IPS-15b (cell line): ENCODE results near the gene KANSL1.
A peak's percentile ranks its signal among the peaks of the same experiment; 100 is the strongest.
"Not testable (repeated sequence)": the region's sequence is repeated elsewhere in the genome, so short reads cannot be mapped to it uniquely, and the experiment has no call there.

Experiments
- H3K27me3 ChIP-seq: one replicate; pipeline ENCODE4 v1.6.1; 2013; ENCODE audit warnings: low read length; ENCODE audit not compliant: control insufficient read depth, insufficient read depth
- H3K36me3 ChIP-seq: one replicate; pipeline ENCODE4 v1.6.1; 2013; ENCODE audit warnings: low read length; ENCODE audit not compliant: control insufficient read depth, insufficient read depth
- H3K4me1 ChIP-seq: one replicate; pipeline ENCODE4 v1.6.1; 2013; ENCODE audit warnings: mild to moderate bottlenecking, low read length; ENCODE audit not compliant: control insufficient read depth, insufficient read depth
- H3K4me3 ChIP-seq: one replicate; pipeline ENCODE4 v1.5.1; 2013; ENCODE audit warnings: low read depth, low read length
- H3K9ac ChIP-seq: one replicate; pipeline ENCODE4 v1.6.1; 2013; ENCODE audit warnings: low read depth, mild to moderate bottlenecking, low read length
- H3K9me3 ChIP-seq: one replicate; pipeline ENCODE4 v1.6.1; 2013; ENCODE audit warnings: mild to moderate bottlenecking, low read length; ENCODE audit not compliant: control insufficient read depth, insufficient read depth

KANSL1 gene

GRCh38 chr17:46193151-46193625 lies at the start of gene KANSL1:
TSS of gene KANSL1 (minus strand) at chr17:46193429. CDS start at chr17:46172143, 21,286 bp downstream.
- Histone ChIP-seq H3K27me3 (no peaks in the 10 kb centered on the region), H3K4me1 (peaks cover 24% of the 10 kb centered on the region), H3K9me3 (no peaks in the 10 kb centered on the region), H3K36me3 (no peaks in the 10 kb centered on the region), H3K4me3 (peak within 1 kb of the TSS; percentile 95), H3K9ac (peak within 1 kb of the TSS; percentile 93)

GRCh38 chr17:46231359-46231758 lies 38.1 kb upstream of the KANSL1 start:
- not testable (repeated sequence) for H3K36me3 ChIP-seq, H3K9ac ChIP-seq, H3K27me3 ChIP-seq, H3K4me3 ChIP-seq, H3K4me1 ChIP-seq, H3K9me3 ChIP-seq

GRCh38 chr17:46225274-46225794 lies 32.1 kb upstream of the KANSL1 start:
- not testable (repeated sequence) for H3K9ac ChIP-seq, H3K36me3 ChIP-seq, H3K9me3 ChIP-seq, H3K27me3 ChIP-seq, H3K4me1 ChIP-seq
- H3K4me3 ChIP-seq = peak overlapping the region; percentile 24

- peak overlapping the region; percentile 24 for H3K4me3 ChIP-seq
- H3K9me3 ChIP-seq, H3K4me1 ChIP-seq, H3K36me3 ChIP-seq, H3K9ac ChIP-seq, H3K27me3 ChIP-seq: not testable (repeated sequence)
These were observed 31.6 kb upstream of the KANSL1 start for GRCh38 chr17:46224864-46225263.

GRCh38 chr17:46223041-46223440 lies 29.8 kb upstream of the KANSL1 start:
- not testable (repeated sequence) for H3K36me3 ChIP-seq, H3K4me3 ChIP-seq, H3K4me1 ChIP-seq, H3K27me3 ChIP-seq, H3K9ac ChIP-seq, H3K9me3 ChIP-seq

GRCh38 chr17:46216682-46217081 lies 23.5 kb upstream of the KANSL1 start:
- H3K27me3 ChIP-seq = no peaks in the 10 kb centered on the region
- H3K9me3 ChIP-seq = no peaks in the 10 kb centered on the region
- H3K4me3 ChIP-seq = no peak overlapping the region
- H3K9ac ChIP-seq = no peak overlapping the region
- H3K4me1 ChIP-seq = no peaks in the 10 kb centered on the region
- peaks cover 9% of the 10 kb centered on the region for H3K36me3 ChIP-seq

- peaks cover 7% of the 10 kb centered on the region for H3K36me3 ChIP-seq
- H3K4me3 ChIP-seq = no peak overlapping the region
- no peaks in the 10 kb centered on the region for H3K9me3 ChIP-seq
- no peak overlapping the region for H3K9ac ChIP-seq
- no peaks in the 10 kb centered on the region for H3K27me3 ChIP-seq
- no peaks in the 10 kb centered on the region for H3K4me1 ChIP-seq
These were observed 19.6 kb upstream of the KANSL1 start for GRCh38 chr17:46212634-46213435.

GRCh38 chr17:46208997-46209396 lies 15.8 kb upstream of the KANSL1 start:
- no peaks in the 10 kb centered on the region for H3K9me3 ChIP-seq
- no peak overlapping the region for H3K4me3 ChIP-seq
- H3K4me1 ChIP-seq = no peaks in the 10 kb centered on the region
- H3K9ac ChIP-seq = no peak overlapping the region
- no peaks in the 10 kb centered on the region for H3K36me3 ChIP-seq
- H3K27me3 ChIP-seq = no peaks in the 10 kb centered on the region

GRCh38 chr17:46205975-46206374 lies 12.7 kb upstream of the KANSL1 start:
- H3K4me1 ChIP-seq = no peaks in the 10 kb centered on the region
- H3K27me3 ChIP-seq = no peaks in the 10 kb centered on the region
- no peaks in the 10 kb centered on the region for H3K9me3 ChIP-seq
- no peak overlapping the region for H3K9ac ChIP-seq
- no peaks in the 10 kb centered on the region for H3K36me3 ChIP-seq
- no peak overlapping the region for H3K4me3 ChIP-seq

GRCh38 chr17:46202424-46202823 lies 9.2 kb upstream of the KANSL1 start:
- no peaks in the 10 kb centered on the region for H3K4me1 ChIP-seq
- H3K4me3 ChIP-seq = no peak overlapping the region
- no peaks in the 10 kb centered on the region for H3K27me3 ChIP-seq

GRCh38 chr17:46201491-46201890 lies 8.3 kb upstream of the KANSL1 start:
- Histone ChIP-seq H3K27me3 (no peaks in the 10 kb centered on the region), H3K4me3 (no peak overlapping the region), H3K9me3 (no peaks in the 10 kb centered on the region), H3K36me3 (no peaks in the 10 kb centered on the region), H3K9ac (no peak overlapping the region), H3K4me1 (no peaks in the 10 kb centered on the region)

More at GRCh38 chr17:46202424-46202823, 9.2 kb upstream of the KANSL1 start:
- no peaks in the 10 kb centered on the region for H3K9me3 ChIP-seq
- H3K36me3 ChIP-seq = no peaks in the 10 kb centered on the region
- H3K9ac ChIP-seq = no peak overlapping the region

GRCh38 chr17:46200197-46200596 lies 7.0 kb upstream of the KANSL1 start:
- Histone ChIP-seq H3K4me3 (no peak overlapping the region), H3K36me3 (no peaks in the 10 kb centered on the region), H3K4me1 (no peaks in the 10 kb centered on the region), H3K9ac (no peak overlapping the region), H3K27me3 (no peaks in the 10 kb centered on the region), H3K9me3 (no peaks in the 10 kb centered on the region)
